Smooth muscle cell of the pulmonary artery (primary cell): ENCODE measurements around the gene TF. TPM values are rescaled to one million over a fixed set of nuclear protein-coding genes. Genes with fewer than 3 reads are reported as not detected.

Experiments used
- total RNA-seq: library from RNA; depleted of rRNA; stranded (reverse); fragments of >200 nt; gene quantifications from 2 replicates; pipeline ENCODE4 v1.2.3, GENCODE V29; 2014

TF gene
- 0.20 and 0.43 TPM in 2 replicates for total RNA-seq

GRCh38 chr3:133745981-133746711, at the start of gene TF:
Gene TF, plus strand, starts transcription at chr3:133746393. Its CDS starts 48 bp downstream, at chr3:133746441.

GRCh38 chr3:133805702-133806475, 59.7 kb downstream of the TF start, which contains the start of gene SRPRB:
Gene SRPRB, plus strand, starts transcription at chr3:133805815. Its CDS starts 34 bp downstream, at chr3:133805849.

Other genes with a start within 250 kb of the TF start
- 153 and 174 TPM in 2 replicates for gene CDV3, start 172.7 kb upstream of the TF start, total RNA-seq
- 17.1 and 22.5 TPM in 2 replicates for gene TOPBP1, start 84.5 kb upstream of the TF start, total RNA-seq
- 115 and 123 TPM in 2 replicates for gene SRPRB, start 59.4 kb downstream of the TF start, total RNA-seq
- gene RAB6B, start 149.5 kb downstream of the TF start, total RNA-seq = 1.7 and 4.2 TPM in 2 replicates